ENCODE measurements around the gene GNG5.

GNG5 gene

DNA sequence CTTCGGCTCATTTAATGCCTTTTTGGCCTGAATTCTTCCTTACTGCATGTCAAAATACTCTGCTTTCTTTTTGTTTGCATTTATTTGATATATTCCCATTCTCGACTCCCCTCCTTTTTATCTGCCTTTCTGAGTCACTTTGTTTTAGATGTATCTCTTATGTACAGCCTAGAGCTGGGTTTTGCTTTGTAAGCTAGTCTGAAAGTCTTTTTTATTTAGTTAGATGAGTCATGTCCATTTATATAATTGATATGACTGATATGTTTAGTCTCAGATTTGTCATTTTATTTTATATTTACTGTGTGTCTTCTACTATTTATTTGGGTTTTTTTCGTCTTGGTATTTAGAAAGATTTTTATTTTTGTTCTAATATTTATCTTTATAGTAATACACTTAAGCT is 33.6 kb upstream of the GNG5 start:
- no peak for TF ChIP-seq SIN3A (IDR thresholded peaks at IDR 0.05; ENCODE audit: borderline replicate concordance, insufficient read depth, low read length)
- no peak for TF ChIP-seq POLR2AphosphoS5 (IDR thresholded peaks at IDR 0.05; ENCODE audit: low read depth, low read length)
- TF ChIP-seq, protein P1, sequence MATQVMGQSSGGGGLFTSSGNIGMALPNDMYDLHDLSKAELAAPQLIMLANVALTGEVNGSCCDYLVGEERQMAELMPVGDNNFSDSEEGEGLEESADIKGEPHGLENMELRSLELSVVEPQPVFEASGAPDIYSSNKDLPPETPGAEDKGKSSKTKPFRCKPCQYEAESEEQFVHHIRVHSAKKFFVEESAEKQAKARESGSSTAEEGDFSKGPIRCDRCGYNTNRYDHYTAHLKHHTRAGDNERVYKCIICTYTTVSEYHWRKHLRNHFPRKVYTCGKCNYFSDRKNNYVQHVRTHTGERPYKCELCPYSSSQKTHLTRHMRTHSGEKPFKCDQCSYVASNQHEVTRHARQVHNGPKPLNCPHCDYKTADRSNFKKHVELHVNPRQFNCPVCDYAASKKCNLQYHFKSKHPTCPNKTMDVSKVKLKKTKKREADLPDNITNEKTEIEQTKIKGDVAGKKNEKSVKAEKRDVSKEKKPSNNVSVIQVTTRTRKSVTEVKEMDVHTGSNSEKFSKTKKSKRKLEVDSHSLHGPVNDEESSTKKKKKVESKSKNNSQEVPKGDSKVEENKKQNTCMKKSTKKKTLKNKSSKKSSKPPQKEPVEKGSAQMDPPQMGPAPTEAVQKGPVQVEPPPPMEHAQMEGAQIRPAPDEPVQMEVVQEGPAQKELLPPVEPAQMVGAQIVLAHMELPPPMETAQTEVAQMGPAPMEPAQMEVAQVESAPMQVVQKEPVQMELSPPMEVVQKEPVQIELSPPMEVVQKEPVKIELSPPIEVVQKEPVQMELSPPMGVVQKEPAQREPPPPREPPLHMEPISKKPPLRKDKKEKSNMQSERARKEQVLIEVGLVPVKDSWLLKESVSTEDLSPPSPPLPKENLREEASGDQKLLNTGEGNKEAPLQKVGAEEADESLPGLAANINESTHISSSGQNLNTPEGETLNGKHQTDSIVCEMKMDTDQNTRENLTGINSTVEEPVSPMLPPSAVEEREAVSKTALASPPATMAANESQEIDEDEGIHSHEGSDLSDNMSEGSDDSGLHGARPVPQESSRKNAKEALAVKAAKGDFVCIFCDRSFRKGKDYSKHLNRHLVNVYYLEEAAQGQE (IDR thresholded peaks at IDR 0.05; ENCODE audit: insufficient read depth in 1 of 2, low read depth in 2 of 2, low read length in 2 of 2) = no peak
- TF ChIP-seq TAF1 (IDR thresholded peaks at IDR 0.05; ENCODE audit: borderline replicate concordance, insufficient read depth, low read length) = no peak
- TF ChIP-seq FOXP2 (optimal IDR thresholded peaks at IDR 0.05; ENCODE audit: borderline replicate concordance, extremely low read depth, extremely low read length, insufficient read depth) = no peak

- TF ChIP-seq TAF1 (IDR thresholded peaks at IDR 0.05; ENCODE audit: borderline replicate concordance, insufficient read depth, low read length) (no peak), POLR2AphosphoS5 (IDR thresholded peaks at IDR 0.05; ENCODE audit: low read depth, low read length) (no peak), SIN3A (IDR thresholded peaks at IDR 0.05; ENCODE audit: borderline replicate concordance, insufficient read depth, low read length) (no peak), FOXP2 (optimal IDR thresholded peaks at IDR 0.05; ENCODE audit: borderline replicate concordance, extremely low read depth, extremely low read length, insufficient read depth) (no peak)
- TF ChIP-seq, protein P1 (IDR thresholded peaks at IDR 0.05; ENCODE audit: insufficient read depth in 1 of 2, low read depth in 2 of 2, low read length in 2 of 2) = no peak
Measured at GRCh38 chr1:84538599-84538998, 32.2 kb upstream of the GNG5 start.

DNA sequence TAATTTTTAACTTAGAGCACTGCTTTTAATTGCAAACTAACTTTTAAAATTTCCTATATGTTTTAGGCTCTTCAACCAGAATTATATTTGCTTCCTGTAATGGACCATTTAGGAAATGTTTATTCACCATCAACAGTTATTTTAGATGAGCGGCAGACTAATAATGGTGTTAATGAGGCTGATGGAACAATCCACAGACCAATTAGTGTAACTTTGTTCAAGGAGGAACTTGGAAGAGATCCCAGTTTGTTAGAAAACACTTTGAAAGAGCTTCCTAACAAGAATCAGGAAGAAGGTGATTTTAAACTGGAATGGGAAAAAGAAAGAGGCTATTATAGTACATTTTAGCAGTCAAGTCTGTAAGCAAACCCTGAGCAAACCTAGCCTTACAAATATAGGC is 19.4 kb upstream of the GNG5 start:
- no peak for TF ChIP-seq SIN3A (IDR thresholded peaks at IDR 0.05; ENCODE audit: borderline replicate concordance, insufficient read depth, low read length)
- TF ChIP-seq, protein P1 (IDR thresholded peaks at IDR 0.05; ENCODE audit: insufficient read depth in 1 of 2, low read depth in 2 of 2, low read length in 2 of 2) = no peak
- TF ChIP-seq FOXP2 (optimal IDR thresholded peaks at IDR 0.05; ENCODE audit: borderline replicate concordance, extremely low read depth, extremely low read length, insufficient read depth) = no peak
- no peak for TF ChIP-seq TAF1 (IDR thresholded peaks at IDR 0.05; ENCODE audit: borderline replicate concordance, insufficient read depth, low read length)
- no peak for TF ChIP-seq POLR2AphosphoS5 (IDR thresholded peaks at IDR 0.05; ENCODE audit: low read depth, low read length)

- TF ChIP-seq, protein P1 (IDR thresholded peaks at IDR 0.05; ENCODE audit: insufficient read depth in 1 of 2, low read depth in 2 of 2, low read length in 2 of 2) = no peak
- TF ChIP-seq FOXP2 (optimal IDR thresholded peaks at IDR 0.05; ENCODE audit: borderline replicate concordance, extremely low read depth, extremely low read length, insufficient read depth) = no peak
- no peak for TF ChIP-seq SIN3A (IDR thresholded peaks at IDR 0.05; ENCODE audit: borderline replicate concordance, insufficient read depth, low read length)
- no peak for TF ChIP-seq TAF1 (IDR thresholded peaks at IDR 0.05; ENCODE audit: borderline replicate concordance, insufficient read depth, low read length)
- no peak for TF ChIP-seq POLR2AphosphoS5 (IDR thresholded peaks at IDR 0.05; ENCODE audit: low read depth, low read length)
Measured at GRCh38 chr1:84524590-84524989, 18.2 kb upstream of the GNG5 start.

DNA sequence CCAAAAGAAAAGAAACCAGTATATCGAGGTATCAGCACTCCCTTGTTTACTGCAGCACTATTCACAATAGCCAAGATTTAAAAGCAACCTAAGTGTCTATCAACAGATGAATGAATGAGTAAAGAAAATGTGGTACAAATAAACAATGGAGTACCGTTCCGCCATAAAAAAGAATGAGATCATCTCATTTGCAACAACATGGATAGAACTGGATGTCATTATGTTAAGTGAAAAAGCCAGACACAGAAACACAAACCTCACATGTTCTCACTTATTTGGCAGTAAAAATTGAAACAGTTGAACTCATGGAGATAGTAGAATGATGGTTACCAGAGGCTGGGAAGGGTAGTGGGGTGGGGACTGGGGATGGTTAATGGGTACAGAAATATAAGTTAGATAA is 4.3 kb upstream of the GNG5 start:
- TF ChIP-seq SIN3A (IDR thresholded peaks at IDR 0.05; ENCODE audit: borderline replicate concordance, insufficient read depth, low read length) (no peak), TAF1 (IDR thresholded peaks at IDR 0.05; ENCODE audit: borderline replicate concordance, insufficient read depth, low read length) (no peak), POLR2AphosphoS5 (IDR thresholded peaks at IDR 0.05; ENCODE audit: low read depth, low read length) (no peak), FOXP2 (optimal IDR thresholded peaks at IDR 0.05; ENCODE audit: borderline replicate concordance, extremely low read depth, extremely low read length, insufficient read depth) (no peak)
- TF ChIP-seq, protein P1 (IDR thresholded peaks at IDR 0.05; ENCODE audit: insufficient read depth in 1 of 2, low read depth in 2 of 2, low read length in 2 of 2) = no peak
